ENCODE data around the gene FPR2. TPM values are rescaled to one million over a fixed set of nuclear protein-coding genes. Genes with fewer than 3 reads are reported as not detected.

Gene FPR2
- total and polyA plus RNA-seq, 9 of the 15 experiments (the other 6 are each of a cell fraction or from before 2014, with no cell fraction given): 0.03 to 0.15 (median 0.07) TPM; not detected in 6

DNA sequence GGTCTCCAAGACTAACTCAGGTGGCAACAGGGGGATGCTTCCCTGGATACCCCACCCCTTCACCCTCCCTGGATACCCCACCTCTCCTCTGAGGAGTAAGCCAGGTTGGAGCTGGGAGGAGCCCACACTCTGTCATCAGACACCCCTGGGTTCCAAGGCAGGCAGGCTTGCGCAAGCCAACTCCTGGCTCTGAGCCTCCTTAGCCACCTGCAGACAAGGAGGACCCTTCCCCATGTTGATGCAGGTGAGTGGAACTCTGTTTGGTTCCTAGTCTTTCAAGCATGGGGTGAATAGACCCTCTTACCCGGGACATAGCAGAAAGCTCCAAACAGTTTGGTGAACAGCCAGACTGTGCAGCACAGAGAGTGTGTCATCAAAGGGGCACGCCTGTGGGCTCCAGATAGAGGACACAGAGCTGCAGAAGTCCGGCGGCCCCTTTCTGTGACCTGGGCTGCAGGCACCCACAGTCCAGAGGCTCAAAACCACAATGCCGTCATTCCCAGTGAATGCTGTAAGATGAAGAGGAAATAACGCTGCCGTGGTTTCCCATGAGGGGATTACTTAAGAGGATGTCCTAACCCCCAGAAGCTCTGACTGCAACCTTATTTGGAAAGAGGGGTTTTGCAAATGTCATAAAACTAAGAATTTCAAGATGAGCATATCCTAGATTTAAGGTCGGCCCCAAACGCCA, 25.1 kb upstream of the FPR2 start (continued):
- TF ChIP-seq PPARD (CRISPR knock-in tag; IDR thresholded peaks at IDR 0.05) (no peak), SMARCE1 (IDR thresholded peaks at IDR 0.05) (peak; percentile 49; the same call in 1 of the 2 replicates), NFE2L1 (tag; IDR thresholded peaks at IDR 0.05; ENCODE audit: borderline replicate concordance, low read depth) (no peak), NFIX (CRISPR knock-in tag; IDR thresholded peaks at IDR 0.05; ENCODE audit: low read depth) (no peak), RBFOX2 (IDR thresholded peaks at IDR 0.05; ENCODE audit: low read depth, low read length) (no peak), ZSCAN32 (CRISPR knock-in tag; IDR thresholded peaks at IDR 0.05) (no peak), XRCC3 (IDR thresholded peaks at IDR 0.05) (no peak), CEBPB (tag; IDR thresholded peaks at IDR 0.05) (peak; percentile 55), GATA2 (CRISPR knock-in tag; IDR thresholded peaks at IDR 0.05) (no peak), CREB1 (IDR thresholded peaks at IDR 0.05) (no peak), CREB1 (CRISPR knock-in tag; IDR thresholded peaks at IDR 0.05) (no peak), NELFE (IDR thresholded peaks at IDR 0.05; ENCODE audit: insufficient read depth, insufficient read length) (no peak), ZNF316 (IDR thresholded peaks at IDR 0.05) (no peak), ZEB2 (IDR thresholded peaks at IDR 0.05) (no peak), HDAC8 (tag; IDR thresholded peaks at IDR 0.05) (no peak), SMAD2 (IDR thresholded peaks at IDR 0.05; ENCODE audit: low read depth, low read length) (no peak)
- TF ChIP-seq, protein P1, sequence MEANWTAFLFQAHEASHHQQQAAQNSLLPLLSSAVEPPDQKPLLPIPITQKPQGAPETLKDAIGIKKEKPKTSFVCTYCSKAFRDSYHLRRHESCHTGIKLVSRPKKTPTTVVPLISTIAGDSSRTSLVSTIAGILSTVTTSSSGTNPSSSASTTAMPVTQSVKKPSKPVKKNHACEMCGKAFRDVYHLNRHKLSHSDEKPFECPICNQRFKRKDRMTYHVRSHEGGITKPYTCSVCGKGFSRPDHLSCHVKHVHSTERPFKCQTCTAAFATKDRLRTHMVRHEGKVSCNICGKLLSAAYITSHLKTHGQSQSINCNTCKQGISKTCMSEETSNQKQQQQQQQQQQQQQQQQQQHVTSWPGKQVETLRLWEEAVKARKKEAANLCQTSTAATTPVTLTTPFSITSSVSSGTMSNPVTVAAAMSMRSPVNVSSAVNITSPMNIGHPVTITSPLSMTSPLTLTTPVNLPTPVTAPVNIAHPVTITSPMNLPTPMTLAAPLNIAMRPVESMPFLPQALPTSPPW (CRISPR knock-in tag; IDR thresholded peaks at IDR 0.05): peak; percentile 51
- TF ChIP-seq, protein P2, sequence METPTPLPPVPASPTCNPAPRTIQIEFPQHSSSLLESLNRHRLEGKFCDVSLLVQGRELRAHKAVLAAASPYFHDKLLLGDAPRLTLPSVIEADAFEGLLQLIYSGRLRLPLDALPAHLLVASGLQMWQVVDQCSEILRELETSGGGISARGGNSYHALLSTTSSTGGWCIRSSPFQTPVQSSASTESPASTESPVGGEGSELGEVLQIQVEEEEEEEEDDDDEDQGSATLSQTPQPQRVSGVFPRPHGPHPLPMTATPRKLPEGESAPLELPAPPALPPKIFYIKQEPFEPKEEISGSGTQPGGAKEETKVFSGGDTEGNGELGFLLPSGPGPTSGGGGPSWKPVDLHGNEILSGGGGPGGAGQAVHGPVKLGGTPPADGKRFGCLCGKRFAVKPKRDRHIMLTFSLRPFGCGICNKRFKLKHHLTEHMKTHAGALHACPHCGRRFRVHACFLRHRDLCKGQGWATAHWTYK (CRISPR knock-in tag; IDR thresholded peaks at IDR 0.05): no peak
- TF ChIP-seq, protein P3, sequence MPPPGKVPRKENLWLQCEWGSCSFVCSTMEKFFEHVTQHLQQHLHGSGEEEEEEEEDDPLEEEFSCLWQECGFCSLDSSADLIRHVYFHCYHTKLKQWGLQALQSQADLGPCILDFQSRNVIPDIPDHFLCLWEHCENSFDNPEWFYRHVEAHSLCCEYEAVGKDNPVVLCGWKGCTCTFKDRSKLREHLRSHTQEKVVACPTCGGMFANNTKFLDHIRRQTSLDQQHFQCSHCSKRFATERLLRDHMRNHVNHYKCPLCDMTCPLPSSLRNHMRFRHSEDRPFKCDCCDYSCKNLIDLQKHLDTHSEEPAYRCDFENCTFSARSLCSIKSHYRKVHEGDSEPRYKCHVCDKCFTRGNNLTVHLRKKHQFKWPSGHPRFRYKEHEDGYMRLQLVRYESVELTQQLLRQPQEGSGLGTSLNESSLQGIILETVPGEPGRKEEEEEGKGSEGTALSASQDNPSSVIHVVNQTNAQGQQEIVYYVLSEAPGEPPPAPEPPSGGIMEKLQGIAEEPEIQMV (tag; conservative IDR thresholded peaks at IDR 0.05; ENCODE audit: low read depth): no peak
- TF ChIP-seq, protein P4, sequence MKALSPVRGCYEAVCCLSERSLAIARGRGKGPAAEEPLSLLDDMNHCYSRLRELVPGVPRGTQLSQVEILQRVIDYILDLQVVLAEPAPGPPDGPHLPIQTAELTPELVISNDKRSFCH (CRISPR knock-in tag; IDR thresholded peaks at IDR 0.05): no peak
- TF ChIP-seq, protein P4 (tag; IDR thresholded peaks at IDR 0.05): no peak
- TF ChIP-seq, protein P5, sequence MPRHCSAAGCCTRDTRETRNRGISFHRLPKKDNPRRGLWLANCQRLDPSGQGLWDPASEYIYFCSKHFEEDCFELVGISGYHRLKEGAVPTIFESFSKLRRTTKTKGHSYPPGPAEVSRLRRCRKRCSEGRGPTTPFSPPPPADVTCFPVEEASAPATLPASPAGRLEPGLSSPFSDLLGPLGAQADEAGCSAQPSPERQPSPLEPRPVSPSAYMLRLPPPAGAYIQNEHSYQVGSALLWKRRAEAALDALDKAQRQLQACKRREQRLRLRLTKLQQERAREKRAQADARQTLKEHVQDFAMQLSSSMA (CRISPR knock-in tag; IDR thresholded peaks at IDR 0.05): no peak
- TF ChIP-seq, protein P6, sequence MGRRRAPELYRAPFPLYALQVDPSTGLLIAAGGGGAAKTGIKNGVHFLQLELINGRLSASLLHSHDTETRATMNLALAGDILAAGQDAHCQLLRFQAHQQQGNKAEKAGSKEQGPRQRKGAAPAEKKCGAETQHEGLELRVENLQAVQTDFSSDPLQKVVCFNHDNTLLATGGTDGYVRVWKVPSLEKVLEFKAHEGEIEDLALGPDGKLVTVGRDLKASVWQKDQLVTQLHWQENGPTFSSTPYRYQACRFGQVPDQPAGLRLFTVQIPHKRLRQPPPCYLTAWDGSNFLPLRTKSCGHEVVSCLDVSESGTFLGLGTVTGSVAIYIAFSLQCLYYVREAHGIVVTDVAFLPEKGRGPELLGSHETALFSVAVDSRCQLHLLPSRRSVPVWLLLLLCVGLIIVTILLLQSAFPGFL (CRISPR knock-in tag; IDR thresholded peaks at IDR 0.05): no peak

All from K562 (cell line).